A549 (cell line): Measurements from ENCODE around the gene SCNM1. TPM values are rescaled to one million over a fixed set of nuclear protein-coding genes. Genes with fewer than 3 reads are reported as not detected.

Experiments used
- ATAC-seq, 2 experiments: fragments of 200-7000 bp in 1 of 2; fragments of >200 bp in 1 of 2; cut with Nextera tagmentation in 1 of 2; cut with Tn5 transposase in 1 of 2; 3 replicates each; pipeline versions ENCODE4 v1.8.0 to v1.9.1; 2018 to 2020; ENCODE audit warnings: mild to moderate bottlenecking in 1 of 2, moderate library complexity in 1 of 2
- CTCF ChIA-PET: fragments of 300-600 bp; sonication (Branson Sonifier 250); formaldehyde crosslinking; extraction: SDS; loops from one replicate; lab custom pipeline; 2021; ENCODE audit warnings: antibody characterized with exemption, inconsistent platforms; lab: Yijun Ruan, JAX
- POLR2A ChIA-PET: fragments of 350-600 bp; formaldehyde crosslinking; extraction: SDS; loops from one replicate; lab custom pipeline; 2021; ENCODE audit warnings: antibody characterized with exemption, inconsistent platforms; lab: Yijun Ruan, JAX
- DNase-seq, 2 experiments: peaks; one replicate each; pipeline versions ENCODE4 v3.0.0 to v3.0.0-alpha.2; 2011 to 2016; ENCODE audit warnings: low read depth in 1 of 2, low spot score in 1 of 2
- FAIRE-seq: peaks from 2 replicates; lab custom pipeline; 2011; peaks lifted over from hg19 to GRCh38; lab: Jason Lieb, UNC
- H3K27ac ChIP-seq, 2 experiments: fragments of >200 bp; sonication (Bioruptor Twin); formaldehyde crosslinking; 3 replicates each; pipeline ENCODE4 v1.5.1; 2016 to 2017
- H3K4me1 ChIP-seq: fragments of >200 bp; sonication (Bioruptor Twin); formaldehyde crosslinking; 3 replicates; pipeline ENCODE4 v1.6.1; 2016
- H3K4me2 ChIP-seq: fragments of >200 bp; sonication (Bioruptor Twin); formaldehyde crosslinking; 3 replicates; pipeline ENCODE4 v1.6.1; 2016
- H3K4me3 ChIP-seq: fragments of >200 bp; sonication (Bioruptor Twin); formaldehyde crosslinking; 3 replicates; pipeline ENCODE4 v1.5.1; 2016
- H3K9me3 ChIP-seq: fragments of >200 bp; sonication (Bioruptor Twin); formaldehyde crosslinking; 3 replicates; pipeline ENCODE4 v1.6.1; 2016
- CBX8 ChIP-seq: fragments of 200-600 bp; sonication (generic); IDR thresholded peaks from 2 replicates; pipeline ENCODE4 v1.6.1; 2016
- EHF ChIP-seq: fragments of 250-450 bp; sonication (Bioruptor Pico); IDR thresholded peaks from 2 replicates; pipeline ENCODE4 v1.5.0; 2020; ENCODE audit warnings: mild to moderate bottlenecking
- EHMT2 ChIP-seq: fragments of 200-600 bp; sonication (generic); IDR thresholded peaks from 2 replicates; pipeline ENCODE4 v1.6.1; 2016; ENCODE audit warnings: antibody characterized with exemption, low read depth, mild to moderate bottlenecking, moderate library complexity
- FOSB ChIP-seq: fragments of 250-450 bp; sonication (Bioruptor Pico); IDR thresholded peaks from 2 replicates; pipeline ENCODE4 v1.5.0; 2020; ENCODE audit warnings: mild to moderate bottlenecking, moderate library complexity
- GATA3 ChIP-seq: IDR thresholded peaks from 2 replicates; pipeline ENCODE4 v1.6.1; 2012; ENCODE audit warnings: borderline replicate concordance
- HEYL ChIP-seq: fragments of 250-450 bp; sonication (Bioruptor Pico); IDR thresholded peaks from 2 replicates; pipeline ENCODE4 v1.8.0; 2021; ENCODE audit warnings: mild to moderate bottlenecking, moderate library complexity
- HOXB13 ChIP-seq: fragments of 250-450 bp; sonication (Bioruptor Pico); IDR thresholded peaks from 2 replicates; pipeline ENCODE4 v1.5.0; 2020; ENCODE audit warnings: low read depth, mild to moderate bottlenecking, moderate library complexity
- JUNB ChIP-seq: fragments of >200 bp; sonication (Bioruptor Twin); formaldehyde crosslinking; IDR thresholded peaks from 2 replicates; pipeline ENCODE4 v1.6.1; 2016
- KDM1A ChIP-seq: fragments of 200-600 bp; sonication (generic); IDR thresholded peaks from 2 replicates; pipeline ENCODE4 v1.6.1; 2016; ENCODE audit warnings: low read depth, mild to moderate bottlenecking
- NR3C1 ChIP-seq: fragments of >200 bp; sonication (Bioruptor Twin); formaldehyde crosslinking; IDR thresholded peaks from 3 replicates; pipeline ENCODE4 v1.6.1; 2017
- PHF8 ChIP-seq: fragments of 200-600 bp; sonication (generic); IDR thresholded peaks from 2 replicates; pipeline ENCODE4 v1.6.1; 2016; ENCODE audit warnings: low read depth, mild to moderate bottlenecking, antibody characterized with exemption, moderate library complexity, borderline replicate concordance
- POLR2AphosphoS2 ChIP-seq: conservative IDR thresholded peaks from 2 replicates; pipeline ENCODE4 v1.6.1; 2012; ENCODE audit warnings: low read length, improper control_type of control experiment, inconsistent platforms
- RAD21 ChIP-seq, 2 experiments: fragments of >200 bp in 1 of 2; sonication (Bioruptor Twin) in 1 of 2; formaldehyde crosslinking in 1 of 2; IDR thresholded peaks in 1 of 2; conservative IDR thresholded peaks in 1 of 2; 2 replicates in 1 of 2; 3 replicates in 1 of 2; pipeline ENCODE4 v1.6.1; 2012 to 2018; ENCODE audit warnings: inconsistent platforms in 1 of 2
- TFCP2L1 ChIP-seq: fragments of 250-450 bp; sonication (Bioruptor Pico); IDR thresholded peaks from 2 replicates; pipeline ENCODE4 v1.5.0; 2021; ENCODE audit warnings: mild to moderate bottlenecking
- ZC3H11A ChIP-seq: fragments of 450-650 bp; IDR thresholded peaks from 2 replicates; pipeline ENCODE4 v1.6.1; 2014; ENCODE audit warnings: antibody characterized with exemption, mild to moderate bottlenecking
- ZNF302 ChIP-seq: fragments of 250-450 bp; sonication (Bioruptor Pico); IDR thresholded peaks from 2 replicates; pipeline ENCODE4 v1.9.0; 2021; ENCODE audit warnings: inconsistent platforms, mild to moderate bottlenecking, moderate library complexity
- WGBS: methylation state at CpG from one replicate; pipeline ENCODE4 v1.1.6; 2017; ENCODE audit errors: missing lambda C conversion rate; 5-methylcytosine and 5-hydroxymethylcytosine counted together
- polyA plus RNA-seq, 4 experiments: library from polyadenylated mRNA; depleted of rRNA in 3 of 4; stranded (reverse); fragments of >200 nt; fragmentation: RNase III in 1 of 4; extraction: RNeasy Plus Mini Kit Qiagen cat#74134 plus additional on column Dnase treatment in 1 of 4; gene quantifications; 2 replicates in 3 of 4; 3 replicates in 1 of 4; pipeline ENCODE4 v1.2.3, GENCODE V29; 2011 to 2017
- TF ChIP-seq, protein P1 (sequence below): fragments of 200-600 bp; sonication (generic); IDR thresholded peaks from 2 replicates; pipeline ENCODE4 v1.6.1; 2016; ENCODE audit warnings: antibody characterized with exemption, mild to moderate bottlenecking, moderate library complexity
- TF ChIP-seq, protein P2 (sequence below): IDR thresholded peaks from 2 replicates; pipeline ENCODE4 v1.6.1; 2012; ENCODE audit warnings: low read depth, borderline replicate concordance
- TF ChIP-seq, protein P3 (sequence below): IDR thresholded peaks from 2 replicates; pipeline ENCODE4 v1.6.1; 2012

SCNM1 gene
- polyA plus RNA-seq, 2 of the 4 experiments (the other 2 are of a cell fraction): 27.9 to 30.9 TPM

DNA sequence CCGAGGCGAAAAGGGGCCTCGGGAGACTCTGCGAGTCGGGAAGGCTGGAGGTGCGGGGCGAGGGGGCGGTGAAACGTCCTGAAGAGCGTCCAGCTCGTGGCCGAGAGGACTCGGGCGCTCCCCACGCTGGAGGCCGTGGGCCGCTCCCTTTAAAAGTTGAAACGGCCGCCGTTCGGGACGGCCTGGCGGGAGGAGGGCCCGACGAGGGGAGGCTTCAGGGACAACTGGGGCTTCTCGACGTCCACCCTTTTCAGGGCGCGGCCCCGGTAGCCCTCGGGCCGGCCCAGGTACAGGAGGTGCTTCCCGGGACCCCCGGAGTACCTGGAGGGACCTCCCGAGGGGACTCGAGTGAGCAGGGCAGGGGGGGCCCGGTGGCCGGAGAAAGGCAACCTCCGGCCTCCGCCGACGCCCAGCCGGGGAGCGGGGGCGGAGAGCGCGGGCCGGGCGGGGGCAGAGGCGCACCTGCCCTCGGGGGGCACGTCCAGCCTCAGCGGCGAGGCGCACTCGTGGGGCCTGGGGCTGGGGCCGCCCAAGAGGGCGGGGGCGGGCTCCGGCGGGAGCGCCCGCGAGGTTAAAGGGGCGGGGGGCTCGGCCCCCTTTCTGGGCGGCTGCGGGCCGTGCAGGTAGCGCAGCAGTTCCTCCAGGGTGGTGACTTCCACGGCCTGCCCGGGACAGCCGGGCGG is 33.5 kb upstream of the SCNM1 start (continued):
- no peak for TF ChIP-seq RAD21 (conservative IDR thresholded peaks at IDR 0.05 in 1 of 2, IDR thresholded peaks at IDR 0.05 in 1 of 2)
- TF ChIP-seq HEYL: no peak

DNA sequence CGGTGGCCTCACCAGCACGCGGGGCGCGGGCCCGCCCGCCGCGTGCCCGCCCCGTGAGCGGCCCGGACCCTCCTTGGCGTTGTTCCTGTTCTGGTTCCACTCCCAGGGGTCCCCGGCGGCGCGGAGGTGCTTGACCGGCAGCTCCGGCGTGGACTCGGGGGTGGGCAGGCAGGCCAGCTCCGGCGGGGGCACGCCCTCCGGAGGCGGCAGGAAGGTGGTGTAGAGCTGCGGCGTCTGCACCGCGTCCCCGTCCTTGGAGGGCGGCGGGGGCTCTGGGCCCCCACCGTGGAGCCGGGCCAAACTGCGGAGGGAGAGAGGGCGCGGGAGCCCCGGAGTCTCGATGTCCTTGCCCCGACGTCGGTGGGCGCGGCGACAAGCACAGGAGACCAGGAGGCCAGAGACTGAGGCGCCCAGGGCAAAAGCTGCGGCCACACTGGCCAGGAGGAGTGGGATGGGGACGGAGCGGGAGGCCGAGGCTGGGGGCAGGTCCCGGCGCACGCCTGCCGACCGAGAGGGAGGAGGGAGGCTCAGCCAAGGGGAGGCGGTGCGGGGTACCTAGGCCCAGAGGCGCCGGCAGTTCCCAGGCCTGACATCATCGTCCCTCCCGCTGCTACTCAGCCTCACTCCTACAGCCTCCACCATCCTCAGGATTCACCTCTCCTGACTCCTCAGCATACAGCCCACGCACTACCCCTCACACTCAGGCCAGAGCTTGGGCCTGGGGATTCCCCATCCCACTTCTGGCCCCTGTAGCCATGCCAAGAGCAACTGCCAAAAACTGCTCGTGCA is 32.7 kb upstream of the SCNM1 start:
- ChIA-PET CTCF (interaction anchor here (0.6 to 3.8 kb wide), 6 partner anchors 10 to 44 kb away, joined by 3 to 23 read pairs (median 5); partner anchors contain the start of gene TNFAIP8L2), POLR2A (no interaction called here)
- 89% methylated on average over 50 of the region's 65 CpGs for WGBS
- ATAC-seq (peak in 1 of 2 experiments; percentile 18; a peak in 2 of 6 replicates), DNase-seq (no peak), FAIRE-seq (no peak)
- TF ChIP-seq KDM1A: no peak
- TF ChIP-seq POLR2AphosphoS2: no peak
- no peak for TF ChIP-seq ZC3H11A
- no peak for TF ChIP-seq PHF8
- TF ChIP-seq, protein P1, sequence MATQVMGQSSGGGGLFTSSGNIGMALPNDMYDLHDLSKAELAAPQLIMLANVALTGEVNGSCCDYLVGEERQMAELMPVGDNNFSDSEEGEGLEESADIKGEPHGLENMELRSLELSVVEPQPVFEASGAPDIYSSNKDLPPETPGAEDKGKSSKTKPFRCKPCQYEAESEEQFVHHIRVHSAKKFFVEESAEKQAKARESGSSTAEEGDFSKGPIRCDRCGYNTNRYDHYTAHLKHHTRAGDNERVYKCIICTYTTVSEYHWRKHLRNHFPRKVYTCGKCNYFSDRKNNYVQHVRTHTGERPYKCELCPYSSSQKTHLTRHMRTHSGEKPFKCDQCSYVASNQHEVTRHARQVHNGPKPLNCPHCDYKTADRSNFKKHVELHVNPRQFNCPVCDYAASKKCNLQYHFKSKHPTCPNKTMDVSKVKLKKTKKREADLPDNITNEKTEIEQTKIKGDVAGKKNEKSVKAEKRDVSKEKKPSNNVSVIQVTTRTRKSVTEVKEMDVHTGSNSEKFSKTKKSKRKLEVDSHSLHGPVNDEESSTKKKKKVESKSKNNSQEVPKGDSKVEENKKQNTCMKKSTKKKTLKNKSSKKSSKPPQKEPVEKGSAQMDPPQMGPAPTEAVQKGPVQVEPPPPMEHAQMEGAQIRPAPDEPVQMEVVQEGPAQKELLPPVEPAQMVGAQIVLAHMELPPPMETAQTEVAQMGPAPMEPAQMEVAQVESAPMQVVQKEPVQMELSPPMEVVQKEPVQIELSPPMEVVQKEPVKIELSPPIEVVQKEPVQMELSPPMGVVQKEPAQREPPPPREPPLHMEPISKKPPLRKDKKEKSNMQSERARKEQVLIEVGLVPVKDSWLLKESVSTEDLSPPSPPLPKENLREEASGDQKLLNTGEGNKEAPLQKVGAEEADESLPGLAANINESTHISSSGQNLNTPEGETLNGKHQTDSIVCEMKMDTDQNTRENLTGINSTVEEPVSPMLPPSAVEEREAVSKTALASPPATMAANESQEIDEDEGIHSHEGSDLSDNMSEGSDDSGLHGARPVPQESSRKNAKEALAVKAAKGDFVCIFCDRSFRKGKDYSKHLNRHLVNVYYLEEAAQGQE: no peak
- no peak for TF ChIP-seq GATA3
- no peak for TF ChIP-seq ZNF302 (CRISPR knock-in tag)
- TF ChIP-seq NR3C1: no peak
- no peak for TF ChIP-seq EHF (CRISPR knock-in tag)
- TF ChIP-seq, protein P2, sequence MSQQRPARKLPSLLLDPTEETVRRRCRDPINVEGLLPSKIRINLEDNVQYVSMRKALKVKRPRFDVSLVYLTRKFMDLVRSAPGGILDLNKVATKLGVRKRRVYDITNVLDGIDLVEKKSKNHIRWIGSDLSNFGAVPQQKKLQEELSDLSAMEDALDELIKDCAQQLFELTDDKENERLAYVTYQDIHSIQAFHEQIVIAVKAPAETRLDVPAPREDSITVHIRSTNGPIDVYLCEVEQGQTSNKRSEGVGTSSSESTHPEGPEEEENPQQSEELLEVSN: no peak
- no peak for TF ChIP-seq JUNB
- TF ChIP-seq CBX8: no peak
- TF ChIP-seq, protein P3, sequence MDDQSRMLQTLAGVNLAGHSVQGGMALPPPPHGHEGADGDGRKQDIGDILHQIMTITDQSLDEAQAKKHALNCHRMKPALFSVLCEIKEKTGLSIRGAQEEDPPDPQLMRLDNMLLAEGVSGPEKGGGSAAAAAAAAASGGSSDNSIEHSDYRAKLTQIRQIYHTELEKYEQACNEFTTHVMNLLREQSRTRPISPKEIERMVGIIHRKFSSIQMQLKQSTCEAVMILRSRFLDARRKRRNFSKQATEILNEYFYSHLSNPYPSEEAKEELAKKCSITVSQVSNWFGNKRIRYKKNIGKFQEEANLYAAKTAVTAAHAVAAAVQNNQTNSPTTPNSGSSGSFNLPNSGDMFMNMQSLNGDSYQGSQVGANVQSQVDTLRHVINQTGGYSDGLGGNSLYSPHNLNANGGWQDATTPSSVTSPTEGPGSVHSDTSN: no peak
- no peak for TF ChIP-seq EHMT2
- no peak for TF ChIP-seq FOSB
- no peak for TF ChIP-seq TFCP2L1
- TF ChIP-seq HOXB13 (CRISPR knock-in tag): no peak
- Histone ChIP-seq H3K27ac (no peak overlapping the region), H3K4me3 (no peak overlapping the region), H3K9me3 (no peaks in the 10 kb centered on the region), H3K4me2 (no peak overlapping the region), H3K4me1 (no peaks in the 10 kb centered on the region)
